ENCODE data around the gene BMP6. TPM values are rescaled to one million over a fixed set of nuclear protein-coding genes. Genes with fewer than 3 reads are reported as not detected.
A peak's percentile ranks its signal among the peaks of the same experiment; 100 is the strongest.

The BMP6 gene
- total RNA-seq, 1 donor from 2014 or later = 6.6 TPM

GRCh38 chr6:7730001-7730783 lies 4.3 kb downstream of the BMP6 start:
- ATAC-seq = no peak
- Histone ChIP-seq H3K9me3 (no peaks in the 10 kb centered on the region), H3K36me3 (no peaks in the 10 kb centered on the region), H3K4me1 (peaks cover 39% of the 10 kb centered on the region), H3K4me3 (no peak overlapping the region), H3K27me3 (ENCODE audit: low read depth) (peaks cover 38% of the 10 kb centered on the region), H3K27ac (no peak overlapping the region)
- TF ChIP-seq CTCF (IDR thresholded peaks at IDR 0.05) = no peak
- intact Hi-C loops (cut with DNase I) = no loop called here
- no peak for DNase-seq

GRCh38 chr6:7730784-7731227 lies 4.9 kb downstream of the BMP6 start:
- ATAC-seq (no peak), DNase-seq (no peak)
- H3K4me1 ChIP-seq = peaks cover 34% of the 10 kb centered on the region
- no peak overlapping the region for H3K4me3 ChIP-seq
- intact Hi-C loops (cut with DNase I) = no loop called here
- peak overlapping the region; percentile 41 for H3K27ac ChIP-seq
- no peak for TF ChIP-seq CTCF (IDR thresholded peaks at IDR 0.05)
- peaks cover 38% of the 10 kb centered on the region for H3K27me3 ChIP-seq (ENCODE audit: low read depth)
- no peaks in the 10 kb centered on the region for H3K9me3 ChIP-seq
- no peaks in the 10 kb centered on the region for H3K36me3 ChIP-seq

GRCh38 chr6:7731294-7731693 lies 5.4 kb downstream of the BMP6 start:
- ATAC-seq (no peak), DNase-seq (no peak)
- no peak for TF ChIP-seq CTCF (IDR thresholded peaks at IDR 0.05)
- H3K27me3 ChIP-seq (ENCODE audit: low read depth) = peaks cover 33% of the 10 kb centered on the region
- peak overlapping the region; percentile 41 for H3K27ac ChIP-seq
- H3K36me3 ChIP-seq = no peaks in the 10 kb centered on the region
- intact Hi-C loops (cut with DNase I) = no loop called here
- H3K9me3 ChIP-seq = no peaks in the 10 kb centered on the region
- H3K4me1 ChIP-seq = peaks cover 32% of the 10 kb centered on the region
- H3K4me3 ChIP-seq = no peak overlapping the region

- no peak for TF ChIP-seq CTCF (IDR thresholded peaks at IDR 0.05)
- Histone ChIP-seq H3K4me3 (no peak overlapping the region), H3K9me3 (no peaks in the 10 kb centered on the region), H3K36me3 (no peaks in the 10 kb centered on the region), H3K27me3 (ENCODE audit: low read depth) (peaks cover 25% of the 10 kb centered on the region), H3K27ac (no peak overlapping the region), H3K4me1 (peaks cover 24% of the 10 kb centered on the region)
- intact Hi-C loops (cut with DNase I) = no loop called here
- ATAC-seq = no peak
- no peak for DNase-seq
Observed at GRCh38 chr6:7732228-7732627, 6.3 kb downstream of the BMP6 start.

- ATAC-seq (no peak), DNase-seq (no peak)
- Histone ChIP-seq H3K27me3 (ENCODE audit: low read depth) (peaks cover 1% of the 10 kb centered on the region), H3K27ac (no peak overlapping the region), H3K36me3 (no peaks in the 10 kb centered on the region), H3K4me3 (no peak overlapping the region), H3K4me1 (no peaks in the 10 kb centered on the region), H3K9me3 (no peaks in the 10 kb centered on the region)
- no peak for TF ChIP-seq CTCF (IDR thresholded peaks at IDR 0.05)
- intact Hi-C loops (cut with DNase I) = no loop called here
Observed at GRCh38 chr6:7734707-7735383, 8.9 kb downstream of the BMP6 start.
